ENCODE results near the gene ZBTB16.

DNA sequence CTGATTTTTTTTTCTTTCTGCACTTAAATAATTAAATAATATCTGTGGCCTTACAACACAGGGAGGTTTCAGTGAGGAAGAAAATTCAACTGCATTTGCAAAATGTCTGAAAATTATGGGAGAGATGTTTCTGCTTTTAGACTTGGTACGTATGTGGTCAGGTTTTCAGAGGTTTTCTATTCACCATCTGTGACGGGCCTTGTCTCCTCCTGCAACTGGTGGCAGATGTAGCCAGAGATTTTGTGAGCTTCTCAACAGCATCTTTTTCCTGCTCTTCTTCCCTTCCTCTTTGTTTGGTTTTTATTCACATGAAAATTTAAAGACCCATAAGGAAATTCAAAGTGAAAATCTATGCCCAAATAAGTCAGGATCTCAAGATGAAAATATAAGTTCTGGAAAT, 38.3 kb downstream of the ZBTB16 start:
- TF ChIP-seq, protein P1, sequence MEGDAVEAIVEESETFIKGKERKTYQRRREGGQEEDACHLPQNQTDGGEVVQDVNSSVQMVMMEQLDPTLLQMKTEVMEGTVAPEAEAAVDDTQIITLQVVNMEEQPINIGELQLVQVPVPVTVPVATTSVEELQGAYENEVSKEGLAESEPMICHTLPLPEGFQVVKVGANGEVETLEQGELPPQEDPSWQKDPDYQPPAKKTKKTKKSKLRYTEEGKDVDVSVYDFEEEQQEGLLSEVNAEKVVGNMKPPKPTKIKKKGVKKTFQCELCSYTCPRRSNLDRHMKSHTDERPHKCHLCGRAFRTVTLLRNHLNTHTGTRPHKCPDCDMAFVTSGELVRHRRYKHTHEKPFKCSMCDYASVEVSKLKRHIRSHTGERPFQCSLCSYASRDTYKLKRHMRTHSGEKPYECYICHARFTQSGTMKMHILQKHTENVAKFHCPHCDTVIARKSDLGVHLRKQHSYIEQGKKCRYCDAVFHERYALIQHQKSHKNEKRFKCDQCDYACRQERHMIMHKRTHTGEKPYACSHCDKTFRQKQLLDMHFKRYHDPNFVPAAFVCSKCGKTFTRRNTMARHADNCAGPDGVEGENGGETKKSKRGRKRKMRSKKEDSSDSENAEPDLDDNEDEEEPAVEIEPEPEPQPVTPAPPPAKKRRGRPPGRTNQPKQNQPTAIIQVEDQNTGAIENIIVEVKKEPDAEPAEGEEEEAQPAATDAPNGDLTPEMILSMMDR (IDR thresholded peaks at IDR 0.05): no peak
- TF ChIP-seq POLR2A (IDR thresholded peaks at IDR 0.05): no peak

Measured in testis (tissue), 2 donors.